GM23248 (cell line): ENCODE results near the gene KATNBL1. TPM values are rescaled to one million over a fixed set of nuclear protein-coding genes. Genes with fewer than 3 reads are reported as not detected.
"Not testable (repeated sequence)": the region's sequence is repeated elsewhere in the genome, so short reads cannot be mapped to it uniquely, and the experiment has no call there.

ENCODE experiments used
- DNase-seq: peaks from one replicate; pipeline ENCODE4 v3.0.0-alpha.2; 2015
- H2AFZ ChIP-seq: fragments of 200-600 bp; sonication (generic); 2 replicates; pipeline ENCODE4 v1.6.1; 2016; ENCODE audit warnings: antibody characterized with exemption
- H3F3A ChIP-seq: fragments of 200-600 bp; sonication (generic); 2 replicates; pipeline ENCODE4 v1.6.1; 2016; ENCODE audit warnings: mild to moderate bottlenecking, antibody characterized with exemption, mixed run types; ENCODE audit not compliant: insufficient read depth
- H3K27ac ChIP-seq: fragments of 200-600 bp; sonication (generic); 2 replicates; pipeline ENCODE4 v1.5.1; 2016; ENCODE audit warnings: mild to moderate bottlenecking
- H3K27me3 ChIP-seq: fragments of 200-600 bp; sonication (generic); replicated peaks from 2 replicates; pipeline ENCODE4 v1.6.1; 2016; ENCODE audit warnings: mild to moderate bottlenecking; ENCODE audit not compliant: insufficient read depth
- H3K36me3 ChIP-seq: fragments of 200-600 bp; sonication (generic); 2 replicates; pipeline ENCODE4 v1.6.1; 2016; ENCODE audit warnings: low read depth, mild to moderate bottlenecking
- H3K4me1 ChIP-seq: fragments of 200-600 bp; sonication (generic); 2 replicates; pipeline ENCODE4 v1.6.1; 2016; ENCODE audit warnings: mild to moderate bottlenecking; ENCODE audit not compliant: insufficient read depth
- H3K4me2 ChIP-seq: fragments of 200-600 bp; sonication (generic); one replicate; pipeline ENCODE4 v1.6.1; 2016; ENCODE audit warnings: mild to moderate bottlenecking; ENCODE audit not compliant: unreplicated experiment
- H3K4me3 ChIP-seq: fragments of 200-600 bp; sonication (generic); 2 replicates; pipeline ENCODE4 v1.5.1; 2016; ENCODE audit warnings: mild to moderate bottlenecking
- H3K79me2 ChIP-seq: fragments of 200-600 bp; sonication (generic); 2 replicates; pipeline ENCODE4 v1.6.1; 2016; ENCODE audit warnings: mild to moderate bottlenecking; ENCODE audit not compliant: insufficient read depth
- H3K9ac ChIP-seq: fragments of 200-600 bp; sonication (generic); 2 replicates; pipeline ENCODE4 v1.6.1; 2016; ENCODE audit warnings: mild to moderate bottlenecking
- H3K9me2 ChIP-seq: fragments of 200-600 bp; sonication (generic); 2 replicates; pipeline ENCODE4 v1.6.1; 2016; ENCODE audit warnings: mixed run types, mild to moderate bottlenecking, moderate library complexity; ENCODE audit not compliant: insufficient read depth
- H3K9me3 ChIP-seq: fragments of 200-600 bp; sonication (generic); one replicate; pipeline ENCODE4 v1.6.1; 2017; ENCODE audit warnings: low read depth
- H4K20me1 ChIP-seq: fragments of 200-600 bp; sonication (generic); 2 replicates; pipeline ENCODE4 v1.6.0; 2016; ENCODE audit not compliant: insufficient read depth
- EZH2 ChIP-seq: fragments of 200-600 bp; sonication (generic); IDR thresholded peaks from 2 replicates; pipeline ENCODE4 v1.6.1; 2018; ENCODE audit warnings: antibody characterized with exemption, mild to moderate bottlenecking; ENCODE audit not compliant: insufficient read depth, poor library complexity, severe bottlenecking
- EZH2phosphoT487 ChIP-seq: fragments of 200-600 bp; sonication (generic); IDR thresholded peaks from 2 replicates; pipeline ENCODE4 v1.6.1; 2018; ENCODE audit warnings: antibody characterized with exemption, moderate library complexity, mild to moderate bottlenecking, low read depth; ENCODE audit not compliant: insufficient read depth
- WGBS, 2 experiments: methylation state at CpG; one replicate each; pipeline ENCODE4 v1.1.6; 2015 to 2017; ENCODE audit warnings: low lambda C conversion rate in 2 of 2, low coverage in 1 of 2; ENCODE audit errors: missing lambda C conversion rate in 2 of 2; 5-methylcytosine and 5-hydroxymethylcytosine counted together
- in situ Hi-C: fragments of 300-500 bp; cut with MboI; formaldehyde crosslinking; loops from 2 replicates; pipeline ENCODE4 v1.15.0; 2020
- polyA plus RNA-seq: library from polyadenylated mRNA; unstranded; fragments of >200 nt; fragmentation: Nextera tagmentation; extraction: Ambion mirVana; gene quantifications from 2 replicates; pipeline ENCODE4 v1.2.1, GENCODE V29; 2016
- total RNA-seq: library from RNA; depleted of rRNA; stranded (reverse); fragments of >200 nt; shearing (Covaris generic); gene quantifications from 2 replicates; pipeline ENCODE4 v1.2.3, GENCODE V29; 2014

KATNBL1 gene
- total and polyA plus RNA-seq, 2 experiments from 2014 or later = 39.3 to 51.9 TPM

DNA sequence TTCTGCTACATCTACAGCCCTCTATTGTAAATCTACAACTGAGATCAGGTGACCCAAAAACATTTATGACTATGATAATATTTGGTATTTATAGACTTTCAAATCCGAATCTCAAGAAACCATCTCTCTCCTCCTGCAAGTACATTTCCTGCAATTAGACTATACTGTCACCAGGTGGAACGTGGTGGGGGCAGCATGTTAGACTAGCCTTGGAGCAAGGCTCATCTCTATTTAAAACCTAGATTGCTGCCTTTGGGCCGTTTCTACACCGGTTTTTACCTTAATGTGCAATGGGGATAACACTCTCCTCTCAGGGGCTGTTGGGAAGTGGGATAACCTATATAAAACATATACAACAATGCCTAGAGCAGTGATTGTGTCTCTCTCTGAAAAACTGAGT is 3.8 kb upstream of the KATNBL1 start:
- no peak overlapping the region for H3K27ac ChIP-seq
- H3K79me2 ChIP-seq = peaks cover 7% of the 10 kb centered on the region
- H3K36me3 ChIP-seq = no peaks in the 10 kb centered on the region
- H3K27me3 ChIP-seq = no peaks in the 10 kb centered on the region
- no peaks in the 10 kb centered on the region for H4K20me1 ChIP-seq
- no peak overlapping the region for H2AFZ ChIP-seq
- no peaks in the 10 kb centered on the region for H3K9me3 ChIP-seq
- DNase-seq = no peak
- H3K4me2 ChIP-seq = no peak overlapping the region
- no peak overlapping the region for H3K9ac ChIP-seq
- peaks cover 18% of the 10 kb centered on the region for H3F3A ChIP-seq
- H3K4me3 ChIP-seq = no peak overlapping the region
- 21 to 30% methylated on average over 4 of the region's 4 CpGs for WGBS, 2 experiments
- no peak for TF ChIP-seq EZH2
- no peak for TF ChIP-seq EZH2phosphoT487
- no peaks in the 10 kb centered on the region for H3K9me2 ChIP-seq
- H3K4me1 ChIP-seq = peaks cover 12% of the 10 kb centered on the region
- in situ Hi-C loops = loop anchor here (10.0 kb wide), 1 partner anchor 109 kb away; the partner anchor contains the start of genes EMC7 and PGBD4

DNA sequence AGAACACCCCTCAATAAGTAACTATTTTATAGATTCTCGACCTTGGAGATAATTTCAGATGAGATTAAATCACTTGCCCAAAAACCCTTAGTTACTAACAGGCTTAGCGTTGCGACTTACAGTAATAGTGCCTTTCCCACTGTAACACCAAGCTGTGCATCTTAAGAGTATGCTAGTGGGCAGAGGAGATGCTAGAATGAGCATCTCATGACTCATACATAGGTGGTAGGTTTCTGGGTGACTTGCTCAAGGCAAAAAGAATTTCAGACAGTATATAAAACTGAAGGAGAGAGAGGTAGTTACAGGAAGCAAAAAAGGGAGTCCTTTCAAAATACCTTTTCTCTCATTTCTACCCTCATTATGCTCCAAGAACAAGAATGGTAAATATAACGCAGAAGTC is 3.9 kb downstream of the KATNBL1 start:
- no peaks in the 10 kb centered on the region for H3K27me3 ChIP-seq
- peaks cover 84% of the 10 kb centered on the region for H3K79me2 ChIP-seq
- peaks cover 3% of the 10 kb centered on the region; the same call in 1 of the 2 replicates for H4K20me1 ChIP-seq
- WGBS, 2 experiments = 96 to 98% methylated on average over 4 of the region's 4 CpGs
- H3K27ac ChIP-seq = peak overlapping the region; percentile 21
- in situ Hi-C loops = no loop called here
- no peaks in the 10 kb centered on the region for H3K9me3 ChIP-seq
- H2AFZ ChIP-seq = no peak overlapping the region
- 0 out of 2 replicates have a peak, but pooled peaks cover 3% of the 10 kb centered on the region for H3K36me3 ChIP-seq
- DNase-seq = peak; percentile 50
- TF ChIP-seq EZH2 (no peak), EZH2phosphoT487 (no peak)
- H3K9me2 ChIP-seq = no peaks in the 10 kb centered on the region
- H3K4me1 ChIP-seq = peaks cover 21% of the 10 kb centered on the region
- no peak overlapping the region for H3K9ac ChIP-seq
- peaks cover 23% of the 10 kb centered on the region for H3F3A ChIP-seq
- H3K4me2 ChIP-seq = no peak overlapping the region
- no peak overlapping the region for H3K4me3 ChIP-seq

DNA sequence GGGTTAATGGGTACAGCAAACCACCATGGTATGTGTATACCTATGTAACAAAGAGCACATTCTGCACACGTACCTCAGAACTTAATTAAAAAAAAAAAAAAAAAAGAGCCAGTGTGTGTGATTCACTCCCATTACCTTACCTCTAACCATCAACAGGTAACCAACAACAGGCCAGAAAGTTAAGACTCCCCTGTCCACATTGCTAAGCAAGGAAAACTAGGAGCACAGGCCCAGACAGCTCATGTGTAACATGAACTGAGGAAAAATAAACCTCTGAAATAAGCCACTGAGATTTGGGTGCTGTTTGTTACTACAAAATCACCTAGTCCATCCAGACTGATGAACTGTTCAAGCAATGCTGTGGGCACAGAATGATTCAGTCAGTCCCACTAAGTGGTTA is 6.0 kb downstream of the KATNBL1 start:
- Histone ChIP-seq H3K9me3 (no peaks in the 10 kb centered on the region), H3K36me3 (0 out of 2 replicates have a peak, but pooled peaks cover 3% of the 10 kb centered on the region), H3K4me1 (peaks cover 21% of the 10 kb centered on the region), H3K9me2 (no peaks in the 10 kb centered on the region), H3F3A (peaks cover 19% of the 10 kb centered on the region), H3K4me2 (no peak overlapping the region), H3K27ac (no peak overlapping the region), H3K79me2 (peaks cover 100% of the 10 kb centered on the region), H3K9ac (no peak overlapping the region), H3K27me3 (no peaks in the 10 kb centered on the region), H2AFZ (no peak overlapping the region), H4K20me1 (peaks cover 3% of the 10 kb centered on the region; the same call in 1 of the 2 replicates), H3K4me3 (no peak overlapping the region)
- peak; percentile 2 for DNase-seq
- TF ChIP-seq EZH2phosphoT487 = no peak
- no peak for TF ChIP-seq EZH2
- in situ Hi-C loops = no loop called here
- 100% methylated on average over 1 of the region's 1 CpG for WGBS, 2 experiments

DNA sequence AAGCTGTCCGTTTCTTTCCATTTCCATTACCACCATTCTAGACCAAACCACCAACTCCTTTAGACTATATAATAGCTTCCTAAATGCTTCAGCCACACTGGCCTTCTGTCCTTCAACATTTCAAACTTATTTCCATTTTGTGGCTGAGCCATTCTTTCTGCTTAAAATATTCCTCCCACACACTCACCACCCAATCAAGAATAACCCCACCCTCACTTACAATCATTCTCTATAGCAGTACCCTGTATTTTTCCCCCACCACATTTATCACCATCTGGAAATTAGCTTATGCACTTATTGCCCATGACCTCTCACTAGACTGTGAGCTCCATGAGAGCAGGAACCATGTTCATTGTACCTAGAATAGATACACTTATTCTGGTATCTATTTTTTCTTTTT is 6.6 kb downstream of the KATNBL1 start:
- DNase-seq = no peak
- H3K9ac ChIP-seq = no peak overlapping the region
- TF ChIP-seq EZH2phosphoT487 (no peak), EZH2 (no peak)
- H3K4me1 ChIP-seq = peaks cover 15% of the 10 kb centered on the region
- no peak overlapping the region for H3K4me3 ChIP-seq
- H3K27ac ChIP-seq = no peak overlapping the region
- 94 to 100% methylated on average over 1 of the region's 1 CpG for WGBS, 2 experiments
- H3K4me2 ChIP-seq = no peak overlapping the region
- peaks cover 3% of the 10 kb centered on the region; the same call in 1 of the 2 replicates for H4K20me1 ChIP-seq
- no peak overlapping the region for H2AFZ ChIP-seq
- H3K9me3 ChIP-seq = no peaks in the 10 kb centered on the region
- in situ Hi-C loops = no loop called here
- peaks cover 100% of the 10 kb centered on the region for H3K79me2 ChIP-seq
- no peaks in the 10 kb centered on the region for H3K27me3 ChIP-seq
- peaks cover 15% of the 10 kb centered on the region for H3F3A ChIP-seq
- no peaks in the 10 kb centered on the region for H3K9me2 ChIP-seq
- 0 out of 2 replicates have a peak, but pooled peaks cover 3% of the 10 kb centered on the region for H3K36me3 ChIP-seq

DNA sequence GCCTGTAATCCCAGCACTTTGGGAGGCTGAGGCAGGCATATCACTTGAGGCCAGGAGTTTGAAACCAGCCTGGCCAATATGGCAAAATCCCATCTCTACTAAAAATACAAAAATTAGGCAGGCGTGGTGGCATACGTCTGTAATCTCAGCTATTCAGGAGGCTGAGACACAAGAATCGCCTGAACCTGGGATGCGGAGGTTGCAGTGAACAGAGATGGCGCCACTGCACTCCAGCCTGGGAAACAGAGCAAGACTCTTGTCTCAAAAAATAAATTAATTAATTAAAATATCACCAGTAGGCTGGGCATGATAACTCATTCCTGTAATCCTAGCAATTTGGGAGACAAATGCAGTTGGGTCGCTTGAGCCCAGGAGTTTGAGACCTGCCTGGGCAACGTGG is 16.6 kb downstream of the KATNBL1 start:
- H3K36me3 ChIP-seq, H3K4me1 ChIP-seq, H3K27me3 ChIP-seq, H3K9me2 ChIP-seq, H4K20me1 ChIP-seq, DNase-seq, in situ Hi-C loops, H3K9me3 ChIP-seq, H3K9ac ChIP-seq, H3K27ac ChIP-seq, H2AFZ ChIP-seq, H3K4me3 ChIP-seq, H3K4me2 ChIP-seq: not testable (repeated sequence)
- peaks cover 100% of the 10 kb centered on the region for H3K79me2 ChIP-seq
- H3F3A ChIP-seq = peaks cover 14% of the 10 kb centered on the region; the same call in 1 of the 2 replicates
- 77 to 78% methylated on average over 7 of the region's 7 CpGs for WGBS, 2 experiments
